D721Med (cell line): ENCODE results near the gene CPT1B.

Experiments
- DNase-seq: peaks from one replicate; pipeline ENCODE4 v3.0.0; 2011; ENCODE audit warnings: low spot score; ENCODE audit not compliant: insufficient read length
- FAIRE-seq: peaks from 2 replicates; lab custom pipeline; 2011; peaks lifted over from hg19 to GRCh38; lab: Jason Lieb, UNC
- CTCF ChIP-seq: IDR thresholded peaks from 2 replicates; pipeline ENCODE4 v1.5.1; 2012; ENCODE audit warnings: mild to moderate bottlenecking, control low read depth; ENCODE audit not compliant: insufficient read depth; ENCODE audit errors: missing control alignments

The CPT1B gene

GRCh38 chr22:50577697-50577986 is 585 bp downstream of the CPT1B start:
- no peak for TF ChIP-seq CTCF
- FAIRE-seq (no peak), DNase-seq (no peak)

DNA sequence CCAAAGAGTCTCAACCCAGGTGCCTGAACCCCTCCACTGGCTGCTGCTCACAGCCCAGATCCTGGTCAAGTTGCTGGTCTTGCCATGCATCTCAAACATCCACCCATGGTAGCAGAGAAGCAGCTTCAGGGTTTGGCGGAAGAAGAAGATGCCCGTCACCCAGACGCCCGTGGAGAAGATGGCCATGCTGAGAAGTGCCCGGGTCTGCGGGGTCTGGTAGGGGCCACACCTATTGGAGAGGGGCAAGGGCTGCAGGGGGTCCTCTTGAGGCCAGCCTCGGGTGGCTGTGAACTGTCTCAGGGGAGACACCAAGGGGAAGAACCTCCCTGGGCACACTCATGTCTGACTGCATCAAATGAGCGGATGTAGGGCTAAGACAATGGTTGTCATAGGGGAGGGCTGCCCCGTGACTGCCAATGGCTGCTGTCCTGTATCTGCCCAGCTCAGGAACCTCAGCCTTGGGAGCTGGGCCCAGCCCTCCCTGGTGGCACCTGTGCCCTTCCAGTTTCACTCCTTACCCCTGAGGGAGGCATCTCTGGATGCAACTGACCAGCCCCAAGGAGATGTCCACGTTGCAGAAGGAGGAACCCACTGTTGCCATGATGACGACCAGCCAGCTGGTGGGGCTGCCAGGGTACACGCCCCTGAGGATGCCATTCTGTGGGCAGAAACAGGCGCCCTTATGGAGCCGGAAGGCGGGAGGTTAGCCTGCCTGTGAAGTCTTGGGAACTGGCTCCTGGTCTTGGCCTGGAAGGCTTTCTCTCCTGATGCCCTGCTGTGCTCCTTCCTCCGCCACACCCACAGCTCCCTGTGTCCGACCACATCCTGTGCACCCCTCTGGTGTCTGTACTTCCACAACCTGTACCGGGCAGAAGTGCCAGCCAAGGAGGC is 1.2 kb downstream of the CPT1B start:
- FAIRE-seq (no peak), DNase-seq (no peak)
- no peak for TF ChIP-seq CTCF

GRCh38 chr22:50576070-50576469 is 2.2 kb downstream of the CPT1B start:
- no peak for FAIRE-seq
- peak; percentile 68 for TF ChIP-seq CTCF
- peak; percentile 49 for DNase-seq

- DNase-seq (no peak), FAIRE-seq (no peak)
- no peak for TF ChIP-seq CTCF
These were observed 2.7 kb downstream of the CPT1B start for GRCh38 chr22:50575426-50575941.

- DNase-seq (no peak), FAIRE-seq (no peak)
- TF ChIP-seq CTCF, result no peak
These were observed 3.9 kb downstream of the CPT1B start for GRCh38 chr22:50574383-50574755.

- no peak for TF ChIP-seq CTCF
- DNase-seq (no peak), FAIRE-seq (no peak)
These were observed 4.5 kb downstream of the CPT1B start for GRCh38 chr22:50573491-50574382.
